Measurements from ENCODE around the gene CEPT1. TPM values are rescaled to one million over a fixed set of nuclear protein-coding genes. Genes with fewer than 3 reads are reported as not detected.

CEPT1 gene
- total and polyA plus RNA-seq, 9 of the 15 experiments (the other 6 are each of a cell fraction or from before 2014, with no cell fraction given), result 24.4 to 72.6 (median 42.4) TPM

DNA sequence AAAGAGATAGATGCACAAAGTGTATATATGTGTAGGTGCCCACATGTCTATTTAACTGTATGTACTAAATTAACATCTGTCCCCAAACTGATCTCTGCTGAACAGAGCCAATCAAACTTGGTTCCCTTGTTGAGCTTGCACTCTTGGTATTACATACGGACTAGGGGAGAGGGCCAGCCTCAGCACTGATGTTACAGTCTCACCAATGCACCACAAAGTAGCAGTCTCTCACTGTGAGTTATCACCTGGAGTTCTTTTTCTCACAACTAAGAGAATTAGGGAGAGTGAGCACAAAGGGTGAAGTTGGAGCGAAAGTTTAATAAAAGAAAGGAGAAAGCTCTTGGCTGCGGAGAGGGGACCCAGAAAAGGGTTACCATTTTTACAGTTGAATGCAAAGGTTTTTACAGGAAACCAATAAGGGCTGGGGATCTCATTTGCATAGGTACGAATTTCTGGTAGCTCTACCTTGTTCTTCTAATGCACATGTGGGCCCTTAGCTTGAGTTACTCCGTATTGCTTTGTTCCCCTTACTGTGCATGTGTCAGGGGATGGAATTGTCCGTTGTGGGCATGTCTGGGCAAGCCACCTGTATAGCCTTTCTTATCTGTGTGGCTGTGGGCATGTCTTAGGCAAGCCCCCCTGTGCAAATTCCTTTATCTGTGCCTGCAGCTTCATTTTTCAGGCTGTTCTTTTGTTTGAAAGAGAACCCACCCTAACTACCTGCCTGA is 74.2 kb downstream of the CEPT1 start (continued):
- TF ChIP-seq POLR2H (tag; IDR thresholded peaks at IDR 0.05; ENCODE audit: low read depth), result no peak
- TF ChIP-seq, protein P1, sequence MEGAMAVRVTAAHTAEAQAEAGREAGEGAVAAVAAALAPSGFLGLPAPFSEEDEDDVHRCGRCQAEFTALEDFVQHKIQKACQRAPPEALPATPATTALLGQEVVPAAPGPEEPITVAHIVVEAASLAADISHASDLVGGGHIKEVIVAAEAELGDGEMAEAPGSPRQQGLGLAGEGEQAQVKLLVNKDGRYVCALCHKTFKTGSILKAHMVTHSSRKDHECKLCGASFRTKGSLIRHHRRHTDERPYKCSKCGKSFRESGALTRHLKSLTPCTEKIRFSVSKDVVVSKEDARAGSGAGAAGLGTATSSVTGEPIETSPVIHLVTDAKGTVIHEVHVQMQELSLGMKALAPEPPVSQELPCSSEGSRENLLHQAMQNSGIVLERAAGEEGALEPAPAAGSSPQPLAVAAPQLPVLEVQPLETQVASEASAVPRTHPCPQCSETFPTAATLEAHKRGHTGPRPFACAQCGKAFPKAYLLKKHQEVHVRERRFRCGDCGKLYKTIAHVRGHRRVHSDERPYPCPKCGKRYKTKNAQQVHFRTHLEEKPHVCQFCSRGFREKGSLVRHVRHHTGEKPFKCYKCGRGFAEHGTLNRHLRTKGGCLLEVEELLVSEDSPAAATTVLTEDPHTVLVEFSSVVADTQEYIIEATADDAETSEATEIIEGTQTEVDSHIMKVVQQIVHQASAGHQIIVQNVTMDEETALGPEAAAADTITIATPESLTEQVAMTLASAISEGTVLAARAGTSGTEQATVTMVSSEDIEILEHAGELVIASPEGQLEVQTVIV (CRISPR knock-in tag; IDR thresholded peaks at IDR 0.05; ENCODE audit: borderline replicate concordance), result no peak
- TF ChIP-seq BRF1 (IDR thresholded peaks at IDR 0.05; ENCODE audit: borderline replicate concordance, extremely low read depth, insufficient read length), result no peak
- TF ChIP-seq EGR1 (conservative IDR thresholded peaks at IDR 0.05), result no peak
- no peak for TF ChIP-seq SRF (CRISPR knock-in tag; IDR thresholded peaks at IDR 0.05)
- TF ChIP-seq NR4A1 (CRISPR knock-in tag; IDR thresholded peaks at IDR 0.05), result no peak
- TF ChIP-seq NR4A1 (tag; IDR thresholded peaks at IDR 0.05), result peak; percentile 54; the same call in 1 of the 2 replicates
- TF ChIP-seq CAMTA2 (CRISPR knock-in tag; conservative IDR thresholded peaks at IDR 0.05), result no peak
- no peak for TF ChIP-seq ZNF644 (tag; IDR thresholded peaks at IDR 0.05; ENCODE audit: low read depth)
- TF ChIP-seq EP300 (IDR thresholded peaks at IDR 0.05; ENCODE audit: low read length), result no peak
- TF ChIP-seq PHB2 (IDR thresholded peaks at IDR 0.05; ENCODE audit: low read depth), result no peak
- peak; percentile 11; the same call in 1 of the 2 replicates for TF ChIP-seq TAL1 (IDR thresholded peaks at IDR 0.05)
- TF ChIP-seq, protein P2, sequence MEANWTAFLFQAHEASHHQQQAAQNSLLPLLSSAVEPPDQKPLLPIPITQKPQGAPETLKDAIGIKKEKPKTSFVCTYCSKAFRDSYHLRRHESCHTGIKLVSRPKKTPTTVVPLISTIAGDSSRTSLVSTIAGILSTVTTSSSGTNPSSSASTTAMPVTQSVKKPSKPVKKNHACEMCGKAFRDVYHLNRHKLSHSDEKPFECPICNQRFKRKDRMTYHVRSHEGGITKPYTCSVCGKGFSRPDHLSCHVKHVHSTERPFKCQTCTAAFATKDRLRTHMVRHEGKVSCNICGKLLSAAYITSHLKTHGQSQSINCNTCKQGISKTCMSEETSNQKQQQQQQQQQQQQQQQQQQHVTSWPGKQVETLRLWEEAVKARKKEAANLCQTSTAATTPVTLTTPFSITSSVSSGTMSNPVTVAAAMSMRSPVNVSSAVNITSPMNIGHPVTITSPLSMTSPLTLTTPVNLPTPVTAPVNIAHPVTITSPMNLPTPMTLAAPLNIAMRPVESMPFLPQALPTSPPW (CRISPR knock-in tag; IDR thresholded peaks at IDR 0.05), result peak; percentile 48
- no peak for TF ChIP-seq SP2 (IDR thresholded peaks at IDR 0.05; ENCODE audit: extremely low read depth, low read depth, low read length, poor library complexity, severe bottlenecking)
- no peak for TF ChIP-seq PHTF2 (CRISPR knock-in tag; IDR thresholded peaks at IDR 0.05)
- TF ChIP-seq CTBP1 (IDR thresholded peaks at IDR 0.05; ENCODE audit: borderline replicate concordance), result no peak
- TF ChIP-seq, protein P3, sequence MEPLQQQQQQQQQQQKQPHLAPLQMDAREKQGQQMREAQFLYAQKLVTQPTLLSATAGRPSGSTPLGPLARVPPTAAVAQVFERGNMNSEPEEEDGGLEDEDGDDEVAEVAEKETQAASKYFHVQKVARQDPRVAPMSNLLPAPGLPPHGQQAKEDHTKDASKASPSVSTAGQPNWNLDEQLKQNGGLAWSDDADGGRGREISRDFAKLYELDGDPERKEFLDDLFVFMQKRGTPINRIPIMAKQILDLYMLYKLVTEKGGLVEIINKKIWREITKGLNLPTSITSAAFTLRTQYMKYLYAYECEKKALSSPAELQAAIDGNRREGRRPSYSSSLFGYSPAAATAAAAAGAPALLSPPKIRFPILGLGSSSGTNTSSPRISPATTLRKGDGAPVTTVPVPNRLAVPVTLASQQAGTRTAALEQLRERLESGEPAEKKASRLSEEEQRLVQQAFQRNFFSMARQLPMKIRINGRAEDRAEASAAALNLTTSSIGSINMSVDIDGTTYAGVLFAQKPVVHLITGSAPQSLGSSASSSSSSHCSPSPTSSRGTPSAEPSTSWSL (CRISPR knock-in tag; IDR thresholded peaks at IDR 0.05; ENCODE audit: borderline replicate concordance), result no peak
- peak; percentile 65 for TF ChIP-seq TCF3 (CRISPR knock-in tag; IDR thresholded peaks at IDR 0.05)
- TF ChIP-seq HDAC8 (tag; IDR thresholded peaks at IDR 0.05), result no peak
- TF ChIP-seq POLR2A (conservative IDR thresholded peaks at IDR 0.05), result no peak
- TF ChIP-seq ZSCAN32 (CRISPR knock-in tag; IDR thresholded peaks at IDR 0.05), result no peak
- no peak for TF ChIP-seq ZNF77 (CRISPR knock-in tag; IDR thresholded peaks at IDR 0.05)
- TF ChIP-seq RHOXF2B (CRISPR knock-in tag; conservative IDR thresholded peaks at IDR 0.05), result no peak
- TF ChIP-seq ARHGAP35 (IDR thresholded peaks at IDR 0.05; ENCODE audit: partially characterized antibody), result no peak
- no peak for TF ChIP-seq ILK (tag; IDR thresholded peaks at IDR 0.05; ENCODE audit: borderline replicate concordance, low read depth)
- no peak for TF ChIP-seq L3MBTL2 (IDR thresholded peaks at IDR 0.05)
- no peak for TF ChIP-seq ZNF146 (CRISPR knock-in tag; IDR thresholded peaks at IDR 0.05; ENCODE audit: unreplicated experiment)

All from K562 (cell line).